Activated B cell treated with CpG ODN at 0.5 μM for 24 hours (primary cell): ENCODE data around the gene LIX1L. TPM values are rescaled to one million over a fixed set of nuclear protein-coding genes. Genes with fewer than 3 reads are reported as not detected.

Source experiments
- ATAC-seq: fragments of 200-7000 bp; cut with Tn5 transposase; one replicate; pipeline ENCODE4 v1.10.0; 2021; ENCODE audit warnings: low read depth, mild to moderate bottlenecking, moderate library complexity
- CTCF ChIA-PET: fragments of 350-600 bp; sonication (Branson Sonifier 250); formaldehyde crosslinking; loops from one replicate; lab custom pipeline; 2021; ENCODE audit warnings: antibody characterized with exemption; lab: Charles Lee
- POLR2A ChIA-PET: fragments of 350-600 bp; sonication (Branson Sonifier 250); formaldehyde crosslinking; loops from one replicate; lab custom pipeline; 2021; ENCODE audit warnings: antibody characterized with exemption; lab: Charles Lee
- DNase-seq: peaks from one replicate; pipeline ENCODE4 v3.0.0; 2022
- H3K27ac Mint-ChIP-seq: one replicate; pipeline ENCODE4 v1.8.0; 2020; ENCODE audit warnings: mixed read lengths
- H3K27me3 Mint-ChIP-seq: one replicate; pipeline ENCODE4 v1.8.0; 2021; ENCODE audit warnings: mixed read lengths
- H3K36me3 Mint-ChIP-seq: one replicate; pipeline ENCODE4 v1.8.0; 2021; ENCODE audit warnings: low read depth, mixed read lengths
- H3K4me1 Mint-ChIP-seq: one replicate; pipeline ENCODE4 v1.8.0; 2021; ENCODE audit warnings: mixed read lengths
- H3K4me3 Mint-ChIP-seq: one replicate; pipeline ENCODE4 v1.8.0; 2020; ENCODE audit warnings: mild to moderate bottlenecking, mixed read lengths
- H3K9me3 Mint-ChIP-seq: one replicate; pipeline ENCODE4 v1.8.0; 2020; ENCODE audit warnings: mixed read lengths
- CTCF ChIP-seq: fragments of 200-600 bp; IDR thresholded peaks from one replicate; pipeline ENCODE4 v1.8.0; 2022; ENCODE audit warnings: antibody characterized with exemption, mild to moderate bottlenecking
- intact Hi-C: fragments of 100-400 bp; cut with micrococcal nuclease; formaldehyde crosslinking; loops from one replicate; pipeline ENCODE4 v1.15.1; 2024
- total RNA-seq: library from RNA; stranded (reverse); gene quantifications from 2 replicates; pipeline ENCODE4 v1.2.3, GENCODE V29; 2022

The LIX1L gene
- total RNA-seq, 1 donor from 2014 or later: 31.7 TPM

DNA sequence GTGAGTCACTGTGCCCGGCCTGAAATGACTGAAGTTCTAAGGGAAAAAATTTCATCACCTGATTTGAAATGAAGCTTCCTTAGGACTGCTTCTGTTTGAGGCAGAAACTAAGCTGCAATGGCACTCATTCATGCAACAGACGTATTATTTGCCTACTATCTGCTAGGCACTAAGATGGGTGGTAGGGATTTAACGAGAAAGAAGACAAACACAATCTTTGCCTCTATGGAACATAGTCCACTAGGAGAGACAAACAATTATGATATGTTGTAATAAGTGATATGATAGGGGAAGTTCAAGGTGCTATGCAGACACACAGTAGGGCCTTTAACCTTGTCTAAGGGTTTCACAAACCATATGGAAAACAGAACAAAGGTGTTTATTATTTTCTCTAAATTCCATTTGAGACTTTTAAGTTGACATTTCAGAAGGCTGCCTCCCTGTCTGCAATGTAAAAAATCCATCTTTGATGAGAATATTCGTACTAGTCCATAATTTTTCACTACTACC is 11.3 kb downstream of the LIX1L start:
- Mint-ChIP-seq H3K36me3 (peaks cover 46% of the 10 kb centered on the region), H3K4me1 (no peaks in the 10 kb centered on the region), H3K4me3 (no peak overlapping the region), H3K27me3 (no peaks in the 10 kb centered on the region), H3K9me3 (no peaks in the 10 kb centered on the region), H3K27ac (no peak overlapping the region)
- ATAC-seq (no peak), DNase-seq (no peak)
- intact Hi-C loops: no loop called here
- no peak for TF ChIP-seq CTCF
- CTCF ChIA-PET: no interaction called here
- POLR2A ChIA-PET: no interaction called here

GRCh38 chr1:145944532-145944931 is 13.3 kb downstream of the LIX1L start:
- peaks cover 47% of the 10 kb centered on the region for H3K36me3 Mint-ChIP-seq
- H3K27me3 Mint-ChIP-seq: no peaks in the 10 kb centered on the region
- intact Hi-C loops: no loop called here

DNA sequence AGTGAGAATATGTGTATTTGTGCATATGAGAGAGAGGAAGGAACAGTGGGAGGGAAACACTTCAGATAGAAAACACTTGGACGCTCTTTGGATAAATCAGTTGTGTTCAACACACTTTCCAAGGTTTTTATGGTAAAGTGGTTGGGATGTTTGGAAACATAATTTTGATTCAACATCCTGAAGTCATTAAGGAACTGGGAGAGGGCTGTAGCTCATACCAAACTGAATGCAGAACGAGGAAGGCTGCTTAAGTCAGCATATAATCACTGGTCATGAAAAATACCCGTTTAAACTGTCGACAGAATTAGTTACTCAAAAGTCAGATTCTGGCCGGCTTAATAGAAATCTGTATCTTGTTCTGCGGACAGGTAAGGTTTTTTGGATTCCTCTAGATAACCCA is 14.9 kb downstream of the LIX1L start:
- no peaks in the 10 kb centered on the region for H3K27me3 Mint-ChIP-seq
- no peak overlapping the region for H3K27ac Mint-ChIP-seq
- ChIA-PET POLR2A (interaction anchor here (1.6 kb wide), 1 partner anchor 24 kb away, joined by 5 read pairs; the partner anchor contains the start of gene PEX11B), CTCF (interaction anchor here (2.0 kb wide), 1 partner anchor 15 kb away, joined by 5 read pairs; the partner anchor contains the start of gene LIX1L)
- no peak for DNase-seq
- no peaks in the 10 kb centered on the region for H3K9me3 Mint-ChIP-seq
- no peak for ATAC-seq
- intact Hi-C loops: no loop called here
- H3K4me1 Mint-ChIP-seq: no peaks in the 10 kb centered on the region
- peaks cover 44% of the 10 kb centered on the region for H3K36me3 Mint-ChIP-seq
- no peak for TF ChIP-seq CTCF
- H3K4me3 Mint-ChIP-seq: no peak overlapping the region

More at GRCh38 chr1:145944532-145944931, 13.3 kb downstream of the LIX1L start:
- Mint-ChIP-seq H3K4me3 (no peak overlapping the region), H3K9me3 (no peaks in the 10 kb centered on the region), H3K27ac (no peak overlapping the region), H3K4me1 (no peaks in the 10 kb centered on the region)
- TF ChIP-seq CTCF: no peak
- POLR2A ChIA-PET: interaction anchor here (0.8 to 1.4 kb wide), 2 partner anchors 17 to 19 kb away, joined by 4 read pairs; partner anchors contain the start of genes ANKRD34A and RBM8A
- no peak for ATAC-seq
- DNase-seq: no peak
- CTCF ChIA-PET: no interaction called here

DNA sequence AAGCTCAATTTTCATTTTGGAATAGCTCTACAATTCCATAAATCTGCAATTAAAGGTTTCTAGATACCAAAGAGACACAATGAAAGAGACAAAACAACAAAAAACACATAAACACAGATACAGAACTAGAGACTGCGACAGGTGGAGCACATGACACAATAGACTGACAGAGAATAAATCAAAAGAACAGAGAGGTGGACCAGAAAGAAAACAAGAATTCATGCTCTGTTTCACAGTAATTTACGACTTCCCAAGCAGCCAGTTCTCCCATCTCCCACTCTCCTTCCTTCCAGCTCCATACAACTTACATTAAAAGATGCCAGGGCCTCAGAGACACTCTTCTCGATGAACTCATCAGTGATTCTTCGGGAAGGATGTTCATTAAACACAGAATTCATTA is 15.4 kb downstream of the LIX1L start:
- TF ChIP-seq CTCF: no peak
- H3K36me3 Mint-ChIP-seq: peaks cover 47% of the 10 kb centered on the region
- no peaks in the 10 kb centered on the region for H3K9me3 Mint-ChIP-seq
- DNase-seq (no peak), ATAC-seq (no peak)
- no peaks in the 10 kb centered on the region for H3K4me1 Mint-ChIP-seq
- H3K4me3 Mint-ChIP-seq: no peak overlapping the region
- H3K27me3 Mint-ChIP-seq: no peaks in the 10 kb centered on the region
- intact Hi-C loops: no loop called here
- POLR2A ChIA-PET: interaction anchor here (0.6 to 1.6 kb wide), 2 partner anchors 24 to 90 kb away, joined by 5 read pairs; partner anchors contain the start of gene PEX11B
- no peak overlapping the region for H3K27ac Mint-ChIP-seq
- CTCF ChIA-PET: interaction anchor here (2.0 kb wide), 1 partner anchor 15 kb away, joined by 5 read pairs; the partner anchor contains the start of gene LIX1L

DNA sequence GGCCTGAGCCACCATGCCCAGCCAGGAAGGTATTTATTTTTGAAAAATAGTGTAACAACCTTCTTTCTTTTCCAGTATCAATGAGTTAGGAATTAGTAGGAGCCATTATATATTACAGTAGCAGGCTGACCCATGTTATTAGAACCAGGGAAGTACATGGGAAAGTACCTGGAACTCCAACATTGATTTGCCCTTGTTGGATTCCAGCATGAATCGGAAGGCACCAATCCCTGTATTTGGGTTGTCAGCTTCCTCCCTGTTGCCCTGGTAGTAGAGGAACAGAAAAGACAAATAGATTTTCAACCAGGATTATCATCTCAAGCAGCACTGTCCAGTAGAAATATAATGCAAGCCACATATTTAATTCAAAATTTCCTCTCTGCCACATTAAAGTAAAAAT is 20.4 kb downstream of the LIX1L start:
- intact Hi-C loops: no loop called here
- no peak overlapping the region for H3K4me3 Mint-ChIP-seq
- no peak for ATAC-seq
- H3K36me3 Mint-ChIP-seq: peaks cover 44% of the 10 kb centered on the region
- peaks cover 11% of the 10 kb centered on the region for H3K4me1 Mint-ChIP-seq
- no peaks in the 10 kb centered on the region for H3K27me3 Mint-ChIP-seq
- H3K27ac Mint-ChIP-seq: no peak overlapping the region
- DNase-seq: no peak
- ChIA-PET POLR2A (interaction anchor here (0.6 to 2.4 kb wide), 3 partner anchors 21 to 100 kb away, joined by 5 to 7 read pairs (median 5); partner anchors contain the start of gene LIX1L), CTCF (no interaction called here)
- H3K9me3 Mint-ChIP-seq: no peaks in the 10 kb centered on the region
- no peak for TF ChIP-seq CTCF
